NT2/D1 (cell line): ENCODE data around the gene KLF7.
"Not testable (repeated sequence)": the region's sequence is repeated elsewhere in the genome, so short reads cannot be mapped to it uniquely, and the experiment has no call there.

Experiments used
- DNase-seq: peaks from one replicate; pipeline ENCODE4 v3.0.0-alpha.2; 2011; ENCODE audit warnings: low read depth, low spot score
- H3K27me3 ChIP-seq: 2 replicates; pipeline ENCODE4 v1.6.0; 2011; ENCODE audit warnings: mild to moderate bottlenecking; ENCODE audit not compliant: insufficient read length, insufficient read depth
- H3K36me3 ChIP-seq: 2 replicates; pipeline ENCODE4 v1.6.1; 2011; ENCODE audit warnings: mild to moderate bottlenecking, low read length, mixed read lengths; ENCODE audit not compliant: insufficient read depth, insufficient read length
- H3K4me1 ChIP-seq: 2 replicates; pipeline ENCODE4 v1.5.1; 2011; ENCODE audit not compliant: insufficient read depth, insufficient read length
- H3K4me3 ChIP-seq: 2 replicates; pipeline ENCODE4 v1.5.1; 2011; ENCODE audit warnings: low read depth; ENCODE audit not compliant: insufficient read length
- H3K9ac ChIP-seq: 2 replicates; pipeline ENCODE4 v1.6.0; 2011; ENCODE audit warnings: low read depth; ENCODE audit not compliant: insufficient read length
- H3K9me3 ChIP-seq: 2 replicates; pipeline ENCODE4 v1.5.1; 2011; ENCODE audit warnings: mild to moderate bottlenecking, low read length; ENCODE audit not compliant: insufficient read depth
- SUZ12 ChIP-seq: IDR thresholded peaks from 2 replicates; pipeline ENCODE4 v1.6.1; 2011; ENCODE audit not compliant: insufficient read length, insufficient read depth; ENCODE audit errors: extremely low read depth
- YY1 ChIP-seq: IDR thresholded peaks from 2 replicates; pipeline ENCODE4 v1.6.1; 2011; ENCODE audit not compliant: insufficient read length, insufficient read depth
- ZNF274 ChIP-seq: IDR thresholded peaks from 2 replicates; pipeline ENCODE4 v1.6.1; 2011; ENCODE audit warnings: mild to moderate bottlenecking, low read depth, low read length

KLF7 gene

DNA sequence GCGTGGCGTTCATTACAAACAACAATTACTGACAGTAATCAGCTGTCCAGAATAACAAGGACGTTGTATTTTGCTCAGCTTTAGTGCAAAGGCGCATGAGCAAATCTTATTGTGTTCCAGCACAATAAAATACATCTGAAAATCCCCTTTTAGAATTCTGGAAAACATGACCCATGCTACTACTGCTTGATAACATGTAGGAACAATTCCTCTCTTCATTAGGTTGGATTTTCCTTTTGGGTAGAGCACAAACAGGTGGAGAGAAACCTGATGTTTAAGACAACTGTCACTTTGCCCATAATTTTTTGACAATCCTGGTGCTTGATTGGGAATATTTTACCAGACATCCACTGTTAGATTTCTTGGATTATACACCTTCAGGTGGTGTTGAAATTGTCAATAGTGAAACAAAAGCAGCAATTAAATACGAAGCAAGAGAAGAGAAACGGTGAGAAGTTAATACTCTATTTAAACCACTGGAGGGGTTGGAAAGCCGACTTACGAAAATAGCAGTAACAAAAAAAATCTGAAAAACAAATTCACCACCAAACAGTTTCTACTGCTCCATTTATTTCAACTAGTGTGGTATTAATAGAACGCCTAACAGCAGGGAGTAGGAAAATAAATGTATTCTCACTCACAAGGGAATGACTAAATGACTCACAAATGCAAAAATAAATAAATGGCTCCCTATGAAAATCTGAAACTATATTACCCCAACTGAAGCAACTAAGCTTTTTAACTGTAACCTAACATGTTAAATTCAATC lies 123.8 kb downstream of the KLF7 start:
- no peaks in the 10 kb centered on the region for H3K27me3 ChIP-seq
- no peak overlapping the region for H3K9ac ChIP-seq
- H3K4me3 ChIP-seq, result no peak overlapping the region
- TF ChIP-seq SUZ12 (no peak), YY1 (no peak), ZNF274 (no peak)
- H3K4me1 ChIP-seq, result no peaks in the 10 kb centered on the region
- DNase-seq, result no peak
- H3K9me3 ChIP-seq, result peaks cover 12% of the 10 kb centered on the region; the same call in 1 of the 2 replicates
- H3K36me3 ChIP-seq, result no peaks in the 10 kb centered on the region

- Histone ChIP-seq H3K36me3 (no peaks in the 10 kb centered on the region), H3K9ac (no peak overlapping the region), H3K4me3 (no peak overlapping the region), H3K4me1 (no peaks in the 10 kb centered on the region), H3K9me3 (peaks cover 17% of the 10 kb centered on the region), H3K27me3 (no peaks in the 10 kb centered on the region)
- DNase-seq, result no peak
- TF ChIP-seq SUZ12 (no peak), YY1 (no peak), ZNF274 (no peak)
Measured at GRCh38 chr2:207041279-207041678, 124.5 kb downstream of the KLF7 start.

- Histone ChIP-seq H3K4me3 (no peak overlapping the region), H3K4me1 (no peaks in the 10 kb centered on the region), H3K27me3 (no peaks in the 10 kb centered on the region), H3K36me3 (no peaks in the 10 kb centered on the region), H3K9me3 (peaks cover 21% of the 10 kb centered on the region), H3K9ac (no peak overlapping the region)
- DNase-seq, result no peak
- TF ChIP-seq YY1, result no peak
- no peak for TF ChIP-seq SUZ12
- TF ChIP-seq ZNF274, result no peak
Measured at GRCh38 chr2:207040696-207041095, 125.1 kb downstream of the KLF7 start.

DNA sequence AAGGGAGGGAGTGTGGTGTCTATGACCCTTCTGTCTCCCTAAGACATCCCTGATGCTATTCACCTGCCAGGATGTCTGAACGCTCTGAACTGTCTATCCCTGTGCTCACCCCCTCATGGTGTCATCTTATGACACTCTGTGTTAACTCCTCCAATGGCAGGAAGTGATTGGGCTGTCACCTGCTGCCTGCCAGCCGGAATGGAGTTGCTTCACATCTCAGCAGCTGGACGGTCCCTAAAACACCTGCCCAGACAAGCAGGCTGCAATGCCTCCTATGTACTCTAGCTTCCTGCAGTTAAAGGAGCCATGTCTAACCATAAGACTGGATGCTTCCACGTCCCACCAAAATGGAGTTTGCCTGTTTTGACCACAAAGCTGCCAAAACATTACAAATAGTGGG lies 126.5 kb downstream of the KLF7 start:
- no peaks in the 10 kb centered on the region for H3K27me3 ChIP-seq
- no peaks in the 10 kb centered on the region for H3K36me3 ChIP-seq
- no peak overlapping the region for H3K9ac ChIP-seq
- peaks cover 26% of the 10 kb centered on the region for H3K9me3 ChIP-seq
- TF ChIP-seq ZNF274 (no peak), YY1 (no peak), SUZ12 (no peak)
- no peaks in the 10 kb centered on the region for H3K4me1 ChIP-seq
- H3K4me3 ChIP-seq, result no peak overlapping the region
- DNase-seq, result no peak

DNA sequence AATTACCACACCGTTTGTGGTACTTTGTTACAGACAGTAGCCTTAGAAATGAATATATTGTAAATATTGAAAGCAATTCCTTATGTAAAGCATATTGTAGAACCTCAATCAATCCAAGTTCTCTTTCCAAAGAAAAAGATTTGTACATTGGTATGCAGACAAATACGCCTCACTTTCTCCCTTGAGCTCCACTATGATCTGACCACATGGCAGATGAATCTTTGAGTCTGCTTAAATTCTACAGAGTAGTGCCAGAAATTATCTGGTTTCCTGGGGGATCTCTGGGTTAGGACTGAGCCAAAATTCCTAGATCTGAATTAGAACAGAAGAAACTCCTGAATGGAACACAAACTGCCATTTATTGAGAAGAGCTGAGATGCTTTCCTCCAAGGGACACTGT lies 127.4 kb downstream of the KLF7 start:
- DNase-seq, result no peak
- Histone ChIP-seq H3K9me3 (peaks cover 35% of the 10 kb centered on the region), H3K9ac (no peak overlapping the region), H3K27me3 (no peaks in the 10 kb centered on the region), H3K4me1 (no peaks in the 10 kb centered on the region), H3K4me3 (no peak overlapping the region), H3K36me3 (no peaks in the 10 kb centered on the region)
- no peak for TF ChIP-seq ZNF274
- no peak for TF ChIP-seq SUZ12
- no peak for TF ChIP-seq YY1

DNA sequence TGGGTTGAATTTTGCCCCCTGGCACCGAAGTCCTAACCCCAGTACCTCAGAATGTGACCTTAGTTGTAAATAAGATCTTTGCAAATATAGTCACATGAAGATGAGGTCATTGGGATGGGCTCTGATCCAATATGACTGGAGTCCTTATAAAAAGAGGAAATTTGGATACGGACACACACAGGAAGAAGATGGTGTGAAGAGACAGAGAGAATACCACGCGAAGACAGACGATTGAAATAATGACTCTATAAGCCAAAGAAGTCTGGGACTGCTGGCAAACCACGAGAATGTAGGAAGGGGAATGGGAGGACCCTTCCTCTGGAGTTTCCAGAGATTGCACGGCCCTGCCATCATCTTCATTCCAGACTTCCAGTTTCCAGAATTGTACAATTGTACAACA lies 127.9 kb downstream of the KLF7 start:
- Histone ChIP-seq H3K4me1 (no peaks in the 10 kb centered on the region), H3K9ac (no peak overlapping the region)
- no peak for TF ChIP-seq ZNF274
- TF ChIP-seq YY1, result no peak
- TF ChIP-seq SUZ12, result no peak

DNA sequence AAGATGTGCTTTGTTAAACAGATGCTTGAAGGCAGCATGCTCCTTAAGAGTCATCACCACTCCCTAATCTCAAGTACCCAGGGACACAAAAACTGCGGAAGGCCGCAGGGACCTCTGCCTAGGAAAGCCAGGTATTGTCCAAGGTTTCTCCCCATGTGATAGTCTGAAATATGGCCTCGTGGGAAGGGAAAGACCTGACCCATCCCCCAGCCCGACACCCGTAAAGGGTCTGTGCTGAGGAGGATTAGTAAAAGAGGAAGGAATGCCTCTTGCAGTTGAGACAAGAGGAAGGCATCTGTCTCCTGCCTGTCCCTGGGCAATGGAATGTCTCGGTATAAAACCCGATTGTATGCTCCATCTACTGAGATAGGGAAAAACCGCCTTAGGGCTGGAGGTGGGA lies 128.7 kb downstream of the KLF7 start:
- H3K4me3 ChIP-seq, result not testable (repeated sequence)

More for the DNA sequence above, 127.9 kb downstream of the KLF7 start:
- Histone ChIP-seq H3K36me3 (no peaks in the 10 kb centered on the region), H3K4me3 (no peak overlapping the region), H3K9me3 (peaks cover 39% of the 10 kb centered on the region), H3K27me3 (no peaks in the 10 kb centered on the region)
- DNase-seq, result no peak

GRCh38 chr2:207035875-207036274 lies 129.9 kb downstream of the KLF7 start:
- Histone ChIP-seq H3K4me3 (no peak overlapping the region), H3K27me3 (no peaks in the 10 kb centered on the region), H3K9me3 (peaks cover 45% of the 10 kb centered on the region), H3K9ac (no peak overlapping the region), H3K4me1 (no peaks in the 10 kb centered on the region), H3K36me3 (no peaks in the 10 kb centered on the region)
- TF ChIP-seq YY1 (no peak), ZNF274 (no peak), SUZ12 (no peak)
- no peak for DNase-seq

More for the DNA sequence above, 128.7 kb downstream of the KLF7 start:
- H3K36me3 ChIP-seq, DNase-seq, H3K9ac ChIP-seq, H3K27me3 ChIP-seq, H3K4me1 ChIP-seq: not testable (repeated sequence)
- peaks cover 45% of the 10 kb centered on the region for H3K9me3 ChIP-seq
